ENCODE measurements around the gene VAV1.
A peak's percentile ranks its signal among the peaks of the same experiment; 100 is the strongest.
"Not testable (repeated sequence)": the region's sequence is repeated elsewhere in the genome, so short reads cannot be mapped to it uniquely, and the experiment has no call there.

The VAV1 gene

GRCh38 chr19:6737873-6738786 is 34.4 kb upstream of the VAV1 start:
- DNase-seq, result peak; percentile 53

- DNase-seq, result no peak
These were observed 33.6 kb upstream of the VAV1 start for GRCh38 chr19:6738787-6739389.

- peak; percentile 41 for DNase-seq
These were observed 33.1 kb upstream of the VAV1 start, which contains the start of gene TRIP10 for GRCh38 chr19:6739390-6739882. TRIP10 (plus strand) TSS chr19:6739680; CDS start chr19:6739762, 82 bp downstream.

- DNase-seq, result no peak
These were observed 32.5 kb upstream of the VAV1 start for GRCh38 chr19:6739883-6740588.

GRCh38 chr19:6740589-6741343 is 31.7 kb upstream of the VAV1 start:
- DNase-seq, result peak; percentile 15

GRCh38 chr19:6743066-6743465 is 29.4 kb upstream of the VAV1 start:
- DNase-seq, result no peak

GRCh38 chr19:6743714-6744380 is 28.7 kb upstream of the VAV1 start:
- DNase-seq, result no peak

- DNase-seq, result no peak
These were observed 27.9 kb upstream of the VAV1 start for GRCh38 chr19:6744381-6745301.

- DNase-seq, result no peak
These were observed 26.5 kb upstream of the VAV1 start for GRCh38 chr19:6745965-6746364.

GRCh38 chr19:6748543-6748942 is 24.0 kb upstream of the VAV1 start:
- not testable (repeated sequence) for DNase-seq

- no peak for DNase-seq
These were observed 22.4 kb upstream of the VAV1 start for GRCh38 chr19:6750062-6750461.

GRCh38 chr19:6751189-6751588 is 21.3 kb upstream of the VAV1 start:
- no peak for DNase-seq

- no peak for DNase-seq
These were observed 20.0 kb upstream of the VAV1 start for GRCh38 chr19:6752256-6753177.

GRCh38 chr19:6753178-6754031 is 19.1 kb upstream of the VAV1 start:
- DNase-seq, result no peak

- DNase-seq, result no peak
These were observed 18.4 kb upstream of the VAV1 start for GRCh38 chr19:6754136-6754535.

GRCh38 chr19:6754653-6755463 is 17.6 kb upstream of the VAV1 start:
- no peak for DNase-seq

- DNase-seq, result no peak
These were observed 11.9 kb upstream of the VAV1 start for GRCh38 chr19:6760606-6761005.

Data from NCI-H510A treated with DMSO at 0.1 percent for 48 hours (cell line).